WTC11 (cell line): ENCODE data around the gene LTK. TPM values are rescaled to one million over a fixed set of nuclear protein-coding genes. Genes with fewer than 3 reads are reported as not detected.

ENCODE experiments used
- AR ChIP-seq: fragments of 250-450 bp; sonication (Bioruptor Pico); IDR thresholded peaks from 2 replicates; pipeline ENCODE4 v1.9.0; 2021; ENCODE audit warnings: mild to moderate bottlenecking
- CREM ChIP-seq: sonication (generic); formaldehyde crosslinking; IDR thresholded peaks from 2 replicates; pipeline ENCODE4 v1.8.1; 2022; ENCODE audit warnings: mild to moderate bottlenecking, missing genetic modification reagents, moderate library complexity
- IRF1 ChIP-seq: sonication (generic); formaldehyde crosslinking; IDR thresholded peaks from 2 replicates; pipeline ENCODE4 v1.8.0; 2023; ENCODE audit warnings: missing genetic modification reagents
- MXD4 ChIP-seq: fragments of 250-450 bp; sonication (Bioruptor Pico); IDR thresholded peaks from 2 replicates; pipeline ENCODE4 v1.8.0; 2021; ENCODE audit warnings: mild to moderate bottlenecking, moderate library complexity, borderline replicate concordance
- RELA ChIP-seq: sonication (generic); formaldehyde crosslinking; IDR thresholded peaks from 2 replicates; pipeline ENCODE4 v1.8.1; 2022; ENCODE audit warnings: missing genetic modification reagents, mild to moderate bottlenecking, borderline replicate concordance
- SP1 ChIP-seq: sonication (generic); formaldehyde crosslinking; conservative IDR thresholded peaks from 2 replicates; pipeline ENCODE4 v1.8.1; 2022; ENCODE audit warnings: missing genetic modification reagents
- TCF7 ChIP-seq: sonication (generic); formaldehyde crosslinking; IDR thresholded peaks from 2 replicates; pipeline ENCODE4 v1.8.0; 2022; ENCODE audit warnings: mild to moderate bottlenecking, low read depth, missing genetic modification reagents, moderate library complexity
- TP53 ChIP-seq: sonication (generic); formaldehyde crosslinking; IDR thresholded peaks from 2 replicates; pipeline ENCODE4 v1.8.1; 2023; ENCODE audit warnings: mild to moderate bottlenecking, missing genetic modification reagents
- USF1 ChIP-seq: sonication (generic); formaldehyde crosslinking; IDR thresholded peaks from 2 replicates; pipeline ENCODE4 v1.8.0; 2022; ENCODE audit warnings: mild to moderate bottlenecking, missing genetic modification reagents
- ZBTB43 ChIP-seq: sonication (generic); formaldehyde crosslinking; IDR thresholded peaks from 2 replicates; pipeline ENCODE4 v1.8.1; 2023; ENCODE audit warnings: mild to moderate bottlenecking, missing genetic modification reagents
- total RNA-seq: library from RNA; stranded (reverse); gene quantifications from 3 replicates; pipeline ENCODE4 v1.2.3, GENCODE V29; 2021
- TF ChIP-seq, protein P1 (sequence below): fragments of 250-450 bp; sonication (Bioruptor Pico); IDR thresholded peaks from 2 replicates; pipeline ENCODE4 v1.8.0; 2021; ENCODE audit warnings: mild to moderate bottlenecking

The LTK gene
- total RNA-seq, 1 experiment from 2014 or later: 0.66 TPM

DNA sequence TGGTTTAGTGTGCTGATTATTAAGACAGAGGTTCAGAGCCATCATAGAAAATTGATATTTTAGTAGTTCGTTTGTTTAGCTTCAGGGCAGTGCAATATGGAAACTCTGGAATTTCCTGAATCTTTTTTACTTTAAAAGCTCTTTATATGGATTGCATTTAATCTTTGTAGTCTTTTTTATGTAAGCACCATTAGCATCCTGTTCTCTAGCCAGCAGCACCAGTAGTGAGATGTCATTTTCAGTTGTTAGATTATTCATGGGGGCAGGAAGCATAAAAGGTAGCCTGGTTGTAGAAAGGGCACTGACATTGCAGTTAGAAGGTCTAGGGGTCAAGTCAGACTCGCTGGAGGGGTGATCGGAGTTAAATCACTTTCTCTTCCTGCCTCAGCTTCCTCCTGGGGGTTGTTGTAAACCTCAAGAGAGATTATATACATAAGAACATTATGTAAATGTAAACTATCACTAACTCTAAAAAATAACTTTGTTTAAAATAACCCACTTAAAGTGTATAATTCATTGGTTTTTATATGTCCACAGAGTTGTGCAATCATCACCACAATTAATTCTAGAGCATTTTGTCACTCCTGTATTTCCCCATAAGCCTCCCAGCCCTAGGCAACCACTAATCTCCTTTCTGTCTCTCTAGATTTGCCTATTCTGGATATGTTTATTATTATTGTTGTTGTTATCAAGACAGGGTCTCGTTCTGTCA lies 51.4 kb downstream of the LTK start (continued):
- TF ChIP-seq TP53 (CRISPR knock-in tag) (no peak), RELA (CRISPR knock-in tag) (no peak), SP1 (CRISPR knock-in tag) (no peak), MXD4 (CRISPR knock-in tag) (no peak), IRF1 (CRISPR knock-in tag) (no peak), CREM (CRISPR knock-in tag) (no peak), USF1 (CRISPR knock-in tag) (no peak), AR (CRISPR knock-in tag) (no peak), ZBTB43 (no peak), TCF7 (CRISPR knock-in tag) (no peak)
- TF ChIP-seq, protein P1, sequence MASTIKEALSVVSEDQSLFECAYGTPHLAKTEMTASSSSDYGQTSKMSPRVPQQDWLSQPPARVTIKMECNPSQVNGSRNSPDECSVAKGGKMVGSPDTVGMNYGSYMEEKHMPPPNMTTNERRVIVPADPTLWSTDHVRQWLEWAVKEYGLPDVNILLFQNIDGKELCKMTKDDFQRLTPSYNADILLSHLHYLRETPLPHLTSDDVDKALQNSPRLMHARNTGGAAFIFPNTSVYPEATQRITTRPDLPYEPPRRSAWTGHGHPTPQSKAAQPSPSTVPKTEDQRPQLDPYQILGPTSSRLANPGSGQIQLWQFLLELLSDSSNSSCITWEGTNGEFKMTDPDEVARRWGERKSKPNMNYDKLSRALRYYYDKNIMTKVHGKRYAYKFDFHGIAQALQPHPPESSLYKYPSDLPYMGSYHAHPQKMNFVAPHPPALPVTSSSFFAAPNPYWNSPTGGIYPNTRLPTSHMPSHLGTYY (CRISPR knock-in tag): no peak
- TF ChIP-seq, all 79 proteins: peak for 0

Other genes with a start within 250 kb of the LTK start
- 28.9 to 33.7 TPM (median 30.4 TPM) in 3 replicates for gene OIP5, start 181.2 kb downstream of the LTK start, total RNA-seq
- gene NUSAP1, start 180.9 kb downstream of the LTK start, total RNA-seq: 129 to 138 TPM (median 135 TPM) in 3 replicates
- gene NDUFAF1, start 111.3 kb downstream of the LTK start, total RNA-seq: 15.9 to 18.1 TPM (median 16.5 TPM) in 3 replicates
- gene RTF1, start 96.7 kb downstream of the LTK start, total RNA-seq: 49.1 to 53.3 TPM (median 52.3 TPM) in 3 replicates
- 0.50 to 1.2 TPM (median 0.62 TPM) in 3 replicates for gene ITPKA, start 20.0 kb downstream of the LTK start, total RNA-seq
- 102 to 123 TPM (median 103 TPM) in 3 replicates for gene RPAP1, start 30.4 kb upstream of the LTK start, total RNA-seq
- 87.9 to 98.0 TPM (median 89.6 TPM) in 3 replicates for gene TYRO3, start 45.4 kb upstream of the LTK start, total RNA-seq
- 35.9 to 36.9 TPM (median 36.4 TPM) in 3 replicates for gene MGA, start 146.6 kb upstream of the LTK start, total RNA-seq